Mononuclear cell (primary cell): Measurements from ENCODE around the gene RARRES1. TPM values are rescaled to one million over a fixed set of nuclear protein-coding genes. Genes with fewer than 3 reads are reported as not detected.

Experiments
- H3K27me3 ChIP-seq: 2 replicates; pipeline ENCODE4 v1.6.0; 2011; ENCODE audit warnings: low read length, control low read depth; ENCODE audit not compliant: insufficient read depth
- H3K4me1 ChIP-seq: 2 replicates; pipeline ENCODE4 v1.5.1; 2011; ENCODE audit warnings: mild to moderate bottlenecking, low read length, control low read depth; ENCODE audit not compliant: insufficient read depth
- H3K4me3 ChIP-seq: 2 replicates; pipeline ENCODE4 v1.5.1; 2011; ENCODE audit warnings: mild to moderate bottlenecking, low read length, moderate library complexity
- H3K9me3 ChIP-seq: 2 replicates; pipeline ENCODE4 v1.5.1; 2011; ENCODE audit warnings: low read depth, mild to moderate bottlenecking, control low read depth, low read length
- total RNA-seq: library from RNA; depleted of rRNA; stranded (reverse); fragments of >200 nt; gene quantifications from one replicate; pipeline ENCODE4 v1.2.3, GENCODE V29; 2012

The RARRES1 gene
- total RNA-seq, 1 donor: not detected

DNA sequence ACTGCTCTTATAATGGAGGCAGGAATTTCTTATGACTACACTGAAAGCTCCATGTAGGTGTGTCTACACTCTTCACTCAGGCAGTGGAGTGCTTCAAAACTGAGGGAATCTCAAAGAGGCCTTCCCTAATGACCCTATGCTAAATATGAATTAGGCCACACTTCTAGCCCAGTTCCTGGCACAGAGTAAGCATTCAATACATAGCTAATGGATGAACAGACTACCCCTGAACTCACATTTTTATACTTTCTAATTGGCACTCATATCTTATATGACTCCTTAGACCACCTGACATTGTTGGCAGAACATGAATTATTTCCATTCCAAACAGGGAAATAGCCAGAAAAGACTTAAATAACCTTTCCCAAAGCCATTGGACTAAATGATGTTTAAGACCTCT lies 3.4 kb downstream of the RARRES1 start:
- Histone ChIP-seq H3K27me3 (peaks cover 6% of the 10 kb centered on the region), H3K4me1 (peaks cover 24% of the 10 kb centered on the region), H3K9me3 (no peaks in the 10 kb centered on the region), H3K4me3 (no peak overlapping the region)

DNA sequence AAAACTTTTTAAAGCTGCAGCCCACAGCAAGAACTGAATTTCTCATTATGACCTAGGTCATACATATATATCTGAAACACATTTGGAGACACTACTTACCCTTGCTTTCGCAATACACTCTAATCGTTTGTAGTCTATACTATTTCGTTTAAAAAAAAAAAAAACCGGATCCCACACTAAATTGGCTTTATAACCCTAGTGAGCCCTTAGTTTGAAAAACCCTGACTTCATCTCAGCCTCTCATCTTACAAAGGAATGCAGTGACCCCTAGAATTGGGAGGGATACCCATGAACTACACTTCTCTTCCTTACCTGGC lies 4.2 kb downstream of the RARRES1 start:
- Histone ChIP-seq H3K9me3 (no peaks in the 10 kb centered on the region), H3K4me1 (peaks cover 32% of the 10 kb centered on the region), H3K4me3 (no peak overlapping the region), H3K27me3 (peaks cover 6% of the 10 kb centered on the region)

DNA sequence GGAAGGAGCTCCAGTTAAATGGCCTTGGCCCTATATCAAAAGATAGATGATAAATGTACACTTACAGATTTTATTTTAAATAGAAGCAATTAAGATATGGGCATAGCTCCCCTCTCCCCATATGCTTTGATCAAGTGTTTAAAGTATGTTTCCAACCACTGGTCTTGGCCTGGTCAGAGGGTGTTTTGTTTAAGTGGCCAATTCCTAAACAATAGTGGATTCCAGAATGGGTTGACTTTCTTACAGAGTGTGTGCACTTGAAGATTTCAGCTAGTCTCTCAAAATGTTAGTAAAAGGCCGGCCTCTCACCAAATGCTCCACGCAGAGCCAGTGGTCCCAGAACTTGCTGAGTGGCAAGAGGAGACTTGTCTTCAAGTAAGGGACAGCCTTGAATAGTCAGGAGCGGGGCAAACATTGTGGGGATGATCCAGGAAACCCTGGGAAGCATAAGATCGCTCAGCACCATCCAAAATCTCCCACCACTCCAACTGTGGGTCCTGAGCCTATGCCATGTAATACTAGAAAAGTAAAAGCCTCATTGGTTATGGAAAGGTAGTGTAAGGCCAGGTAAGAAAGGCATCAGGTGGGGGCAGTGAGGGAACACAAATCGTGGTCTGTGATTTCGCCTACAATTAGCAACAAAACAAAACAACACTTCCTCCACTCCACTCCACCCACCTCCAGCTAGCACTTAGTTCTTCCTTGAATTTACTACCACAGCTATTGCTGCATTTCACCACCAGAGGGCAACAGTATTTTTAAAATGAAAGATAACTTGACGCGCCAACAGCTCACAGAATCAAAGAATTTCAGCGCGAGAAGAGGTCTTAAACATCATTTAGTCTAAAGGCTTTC lies 4.8 kb downstream of the RARRES1 start:
- H3K4me3 ChIP-seq: no peak overlapping the region

DNA sequence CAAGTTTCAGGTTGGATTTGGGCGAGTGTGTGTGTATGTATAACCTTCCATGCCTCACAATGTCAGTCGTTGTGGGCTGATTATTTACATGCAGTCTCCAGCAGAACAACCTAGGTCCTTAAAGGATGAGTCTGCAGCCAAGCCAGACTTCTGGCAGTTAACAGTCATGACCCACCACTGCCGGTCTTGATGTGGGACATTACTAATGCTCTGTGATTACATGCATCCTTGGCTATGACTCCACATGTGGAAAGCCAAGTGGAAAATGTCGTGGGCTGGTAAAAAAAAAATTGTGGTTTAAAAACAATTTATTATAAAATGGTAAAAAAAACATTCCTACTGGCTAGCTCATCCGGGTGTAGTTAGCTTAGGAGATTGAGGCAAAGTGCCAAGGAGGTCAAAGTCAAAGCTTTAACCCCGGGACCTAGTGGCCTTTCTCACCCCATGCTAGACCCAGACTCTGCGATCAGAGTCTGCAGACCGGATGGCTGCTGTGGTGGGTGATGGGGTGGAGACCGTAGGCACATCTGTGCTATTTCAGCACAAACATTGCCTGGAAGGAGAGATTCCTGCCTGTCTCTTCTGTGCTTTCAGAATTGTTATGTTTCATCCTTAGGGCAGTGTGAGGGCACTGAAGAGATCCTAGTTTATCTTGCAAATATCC lies 6.8 kb downstream of the RARRES1 start:
- H3K4me1 ChIP-seq: peaks cover 33% of the 10 kb centered on the region
- no peak overlapping the region for H3K4me3 ChIP-seq
- no peaks in the 10 kb centered on the region for H3K27me3 ChIP-seq
- no peaks in the 10 kb centered on the region for H3K9me3 ChIP-seq

More for the DNA sequence above, 4.8 kb downstream of the RARRES1 start:
- Histone ChIP-seq H3K27me3 (peaks cover 6% of the 10 kb centered on the region), H3K4me1 (peaks cover 35% of the 10 kb centered on the region), H3K9me3 (no peaks in the 10 kb centered on the region)

DNA sequence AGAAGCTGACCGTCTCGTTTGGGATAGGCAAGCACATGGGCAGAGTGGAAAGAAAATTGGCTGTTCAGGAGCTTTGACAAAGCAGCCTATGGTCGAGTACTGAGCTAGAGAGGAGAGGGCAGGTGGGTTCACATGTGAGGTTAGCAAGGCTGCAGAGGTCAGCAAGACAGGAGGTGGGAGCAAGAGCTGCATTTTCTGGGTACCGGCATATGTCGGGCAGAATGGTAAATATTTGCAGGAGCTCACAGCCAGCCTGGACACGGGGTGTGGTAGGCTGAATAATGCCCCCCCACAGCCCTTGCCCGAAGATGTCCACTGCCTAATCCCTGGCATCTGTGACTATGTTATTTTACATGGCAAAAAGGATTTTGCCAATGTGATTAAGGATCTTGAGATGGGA lies 8.3 kb downstream of the RARRES1 start:
- Histone ChIP-seq H3K27me3 (no peaks in the 10 kb centered on the region), H3K4me1 (peaks cover 33% of the 10 kb centered on the region), H3K4me3 (no peak overlapping the region), H3K9me3 (no peaks in the 10 kb centered on the region)

DNA sequence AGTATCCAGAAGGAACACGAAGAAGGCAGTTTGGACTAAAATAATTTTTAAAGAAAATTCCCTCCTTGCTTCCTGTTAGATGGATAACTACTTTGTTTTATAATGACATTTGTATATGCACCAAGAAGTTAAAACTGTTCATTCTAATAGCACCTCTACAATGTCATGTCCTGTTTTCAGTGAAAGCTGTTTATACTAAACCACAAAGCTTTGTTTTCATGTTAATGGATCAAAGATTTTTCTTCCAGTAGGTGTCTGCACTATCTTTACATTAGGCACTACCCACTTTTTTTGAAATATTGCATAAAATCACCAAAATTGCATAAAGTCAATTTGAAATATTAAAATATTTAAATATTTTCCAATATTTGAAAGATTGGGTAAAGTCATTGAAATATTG lies 10.1 kb downstream of the RARRES1 start:
- no peaks in the 10 kb centered on the region for H3K27me3 ChIP-seq
- H3K4me3 ChIP-seq: no peak overlapping the region
- no peaks in the 10 kb centered on the region for H3K9me3 ChIP-seq
- peaks cover 22% of the 10 kb centered on the region for H3K4me1 ChIP-seq

DNA sequence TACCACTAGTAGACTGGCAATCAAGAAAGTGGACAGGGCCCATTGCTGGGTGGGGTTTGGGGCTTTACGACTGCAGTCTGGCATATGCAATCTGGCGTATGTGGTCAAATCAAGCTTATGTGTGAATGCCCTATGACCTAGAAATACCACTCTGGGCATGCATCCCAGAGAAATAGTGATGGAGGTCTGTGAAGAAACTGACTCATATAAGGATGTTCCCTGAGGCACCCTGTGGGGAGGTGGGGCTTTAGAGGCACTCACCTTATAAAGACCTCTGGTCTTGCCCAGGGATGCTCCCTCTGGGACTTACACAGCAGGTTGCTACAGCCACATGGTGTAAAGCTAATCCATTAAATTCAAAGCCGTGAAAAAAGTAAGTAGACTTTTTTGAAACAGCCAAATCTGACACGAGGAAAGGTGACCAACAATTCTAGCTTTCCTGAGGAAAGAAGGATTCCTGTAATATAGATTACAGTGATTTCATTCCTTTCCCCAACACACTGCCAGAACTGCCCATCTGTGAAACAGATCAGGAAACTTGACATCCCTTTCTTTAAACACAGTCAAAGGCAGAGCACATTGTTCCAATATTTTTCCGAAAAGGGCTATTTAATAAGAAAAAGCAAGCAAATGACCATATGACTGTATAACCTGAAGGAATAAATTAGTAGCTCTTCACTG lies 13.6 kb downstream of the RARRES1 start:
- Histone ChIP-seq H3K4me3 (no peak overlapping the region), H3K9me3 (no peaks in the 10 kb centered on the region), H3K27me3 (no peaks in the 10 kb centered on the region), H3K4me1 (peaks cover 20% of the 10 kb centered on the region)

DNA sequence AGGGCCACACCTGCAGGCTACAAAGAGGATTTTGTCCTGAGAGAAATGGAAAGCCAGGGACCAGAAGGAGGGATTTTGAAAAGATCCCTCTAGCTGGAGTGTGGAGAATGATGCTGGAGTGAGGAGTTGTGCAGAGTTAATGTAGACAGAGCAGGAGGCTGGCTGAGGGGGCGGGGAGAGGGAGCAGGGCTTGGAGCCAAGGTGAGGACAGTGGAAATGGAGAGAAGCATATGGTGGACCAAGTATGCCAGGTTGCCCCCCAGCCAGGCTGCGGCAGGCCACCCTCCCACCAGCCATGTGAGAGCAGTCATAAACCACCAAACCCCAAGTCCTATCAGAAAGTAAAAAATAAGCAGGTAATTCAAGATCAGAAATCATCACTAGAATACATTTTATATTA lies 14.7 kb downstream of the RARRES1 start:
- Histone ChIP-seq H3K27me3 (no peaks in the 10 kb centered on the region), H3K9me3 (no peaks in the 10 kb centered on the region), H3K4me3 (no peak overlapping the region), H3K4me1 (peaks cover 15% of the 10 kb centered on the region)

DNA sequence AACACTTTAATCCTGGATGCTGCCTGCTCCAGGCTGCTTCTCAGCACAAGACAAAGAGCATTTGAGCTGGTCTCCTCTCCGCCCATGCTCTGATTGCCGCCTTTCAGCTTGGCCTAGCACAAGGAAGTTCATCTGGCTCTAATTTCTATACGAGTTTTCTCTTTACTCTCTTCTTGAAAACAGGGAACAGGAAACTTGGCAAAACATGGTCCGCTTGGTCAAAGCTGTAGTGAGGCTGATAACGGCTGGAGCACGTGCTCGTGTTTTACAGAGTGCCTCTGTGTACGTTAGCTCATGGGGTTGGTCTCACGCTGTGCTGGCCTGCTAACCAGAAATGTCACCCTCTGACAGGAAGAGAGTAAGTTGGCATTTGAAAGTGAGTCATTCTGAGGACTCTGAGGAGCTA lies 19.2 kb downstream of the RARRES1 start:
- no peak overlapping the region for H3K4me3 ChIP-seq
- no peaks in the 10 kb centered on the region for H3K9me3 ChIP-seq
- peaks cover 5% of the 10 kb centered on the region for H3K4me1 ChIP-seq
- H3K27me3 ChIP-seq: no peaks in the 10 kb centered on the region

DNA sequence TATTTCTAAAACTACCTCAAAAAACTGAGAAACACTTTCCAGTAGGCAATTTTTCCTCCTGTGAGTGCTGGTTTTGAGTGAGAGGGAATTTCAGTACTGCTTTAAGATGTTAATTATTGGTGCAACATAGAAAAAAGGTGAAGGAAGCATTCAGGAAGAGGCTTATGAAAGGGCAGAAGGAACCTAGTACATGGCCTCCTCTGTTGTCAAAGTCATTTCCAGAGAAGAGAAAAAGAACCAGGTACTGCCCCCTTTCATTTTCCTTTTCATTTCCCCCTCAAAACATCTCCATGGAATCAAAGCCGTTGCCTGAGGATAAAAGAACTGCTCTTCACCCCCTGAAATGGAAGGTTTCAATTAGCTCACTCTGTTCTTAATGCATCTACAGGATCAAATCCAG lies 19.8 kb downstream of the RARRES1 start:
- no peaks in the 10 kb centered on the region for H3K27me3 ChIP-seq
- H3K4me1 ChIP-seq: peaks cover 5% of the 10 kb centered on the region
- no peak overlapping the region for H3K4me3 ChIP-seq
- H3K9me3 ChIP-seq: no peaks in the 10 kb centered on the region

DNA sequence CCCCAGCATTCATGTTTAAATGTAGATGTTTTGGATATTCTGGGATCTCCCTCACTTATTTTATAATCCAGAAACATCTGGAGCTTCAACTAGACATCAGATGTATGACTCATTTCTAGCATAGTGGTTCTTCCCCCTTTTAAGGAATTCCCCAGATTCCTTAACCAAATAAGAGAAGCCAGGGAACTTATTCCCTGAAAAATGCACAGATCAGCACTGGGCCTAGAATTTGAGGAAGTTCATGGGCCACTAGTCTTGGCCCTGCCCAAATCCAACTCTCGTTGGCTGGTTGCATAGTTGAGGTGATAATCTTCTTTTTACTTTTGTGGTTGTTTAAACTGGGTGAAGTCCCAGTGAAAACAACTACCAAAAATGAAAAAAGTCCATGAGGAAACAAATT lies 20.4 kb downstream of the RARRES1 start:
- H3K4me3 ChIP-seq: no peak overlapping the region
- H3K4me1 ChIP-seq: peaks cover 5% of the 10 kb centered on the region

DNA sequence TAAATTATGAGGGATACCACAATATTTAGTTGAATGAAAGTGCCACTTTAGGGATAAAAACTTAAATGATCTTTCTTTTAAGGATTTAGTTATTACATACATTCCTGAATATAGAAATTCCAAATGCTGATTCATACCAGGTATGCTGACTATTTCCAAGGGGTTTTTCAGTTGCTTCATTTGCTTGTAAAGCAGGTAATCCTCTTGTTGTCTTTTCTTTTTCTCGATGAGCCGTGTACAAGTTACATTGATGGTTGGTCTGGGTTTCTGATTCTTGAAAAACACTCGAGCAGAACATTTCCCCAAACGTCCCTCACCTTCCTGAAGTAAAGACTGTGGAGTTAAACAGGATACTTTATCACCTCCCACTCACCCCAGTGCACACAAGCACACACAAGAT lies 21.7 kb downstream of the RARRES1 start:
- Histone ChIP-seq H3K4me1 (peaks cover 5% of the 10 kb centered on the region), H3K27me3 (no peaks in the 10 kb centered on the region), H3K9me3 (no peaks in the 10 kb centered on the region), H3K4me3 (no peak overlapping the region)

More for the DNA sequence above, 20.4 kb downstream of the RARRES1 start:
- no peaks in the 10 kb centered on the region for H3K27me3 ChIP-seq
- H3K9me3 ChIP-seq: no peaks in the 10 kb centered on the region

DNA sequence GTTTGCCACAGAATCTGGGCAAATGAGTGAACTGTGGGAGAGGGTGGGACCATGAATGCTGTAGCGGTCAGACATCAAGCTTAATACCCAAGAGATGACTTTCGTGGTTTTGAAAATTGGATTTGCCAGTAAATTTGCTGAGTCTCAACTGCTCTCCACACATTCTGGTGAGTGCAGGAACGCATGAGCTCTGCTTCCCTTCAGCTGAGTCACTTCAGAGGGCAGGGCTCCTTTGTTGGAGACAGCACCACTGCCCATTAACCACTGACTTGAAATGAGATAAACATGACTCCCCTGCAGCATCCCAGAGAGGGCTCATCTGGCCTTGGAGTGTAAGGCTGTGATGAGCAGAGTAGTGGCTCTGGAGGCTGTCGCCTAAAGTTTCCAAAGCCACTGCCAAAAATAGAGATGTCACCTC lies 22.6 kb downstream of the RARRES1 start:
- no peaks in the 10 kb centered on the region for H3K9me3 ChIP-seq
- peaks cover 5% of the 10 kb centered on the region for H3K4me1 ChIP-seq
- H3K27me3 ChIP-seq: no peaks in the 10 kb centered on the region
- no peak overlapping the region for H3K4me3 ChIP-seq

DNA sequence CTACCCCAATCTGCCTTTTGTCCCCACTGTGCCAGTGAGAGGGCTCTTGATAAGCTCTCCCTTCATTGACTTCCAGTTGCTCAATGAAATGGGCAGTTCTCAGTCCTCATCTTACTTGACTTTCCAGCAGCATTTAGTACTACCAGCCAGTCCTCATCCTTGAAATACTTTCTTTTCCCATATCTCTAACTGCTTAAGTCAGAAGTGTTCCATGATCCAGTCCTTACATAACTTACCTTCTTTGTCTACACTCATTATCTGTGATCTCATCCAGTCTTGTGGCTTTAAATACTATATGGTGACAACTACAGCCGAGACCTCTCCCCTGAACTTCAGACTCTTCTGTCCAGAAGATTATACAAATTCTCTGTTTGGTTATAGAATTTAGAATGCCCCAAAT lies 28.7 kb downstream of the RARRES1 start:
- no peaks in the 10 kb centered on the region for H3K27me3 ChIP-seq
- H3K9me3 ChIP-seq: no peaks in the 10 kb centered on the region
- no peak overlapping the region for H3K4me3 ChIP-seq
- no peaks in the 10 kb centered on the region for H3K4me1 ChIP-seq

DNA sequence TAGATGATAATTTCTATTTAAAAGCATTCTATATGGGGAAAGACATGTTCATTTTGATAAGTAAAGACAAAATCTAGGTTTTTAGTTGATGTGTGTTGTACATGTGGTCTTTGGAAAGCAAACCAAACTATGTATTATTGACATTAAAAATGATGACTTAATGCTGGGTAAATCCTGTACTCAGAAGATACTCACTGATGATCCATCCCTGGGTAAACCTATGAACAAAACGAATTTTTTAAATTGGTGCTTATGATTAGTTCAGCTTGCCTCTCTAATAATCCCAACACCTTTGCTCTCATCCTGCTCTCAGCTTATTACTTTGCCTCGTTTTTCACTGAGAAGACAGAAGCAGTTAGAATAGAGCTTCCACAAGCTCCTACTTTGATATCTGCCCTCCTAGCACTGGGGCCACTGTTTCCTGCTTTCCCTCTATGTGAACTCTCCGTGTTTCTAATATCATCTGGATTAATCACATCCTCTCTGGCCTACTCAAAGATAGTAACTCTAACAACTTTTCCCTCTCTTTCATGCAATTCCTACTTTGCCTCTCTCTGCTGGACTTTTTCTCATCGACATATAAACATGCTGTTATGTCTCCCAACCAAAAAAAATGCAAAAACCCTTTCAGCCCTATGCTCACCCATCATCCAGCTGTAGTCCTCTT lies 29.3 kb downstream of the RARRES1 start:
- H3K4me1 ChIP-seq: no peaks in the 10 kb centered on the region
- no peaks in the 10 kb centered on the region for H3K9me3 ChIP-seq
- H3K4me3 ChIP-seq: no peak overlapping the region
- no peaks in the 10 kb centered on the region for H3K27me3 ChIP-seq
